Ascending aorta (tissue), 2 donors: ENCODE results near the gene SLC25A33. TPM values are rescaled to one million over a fixed set of nuclear protein-coding genes. Genes with fewer than 3 reads are reported as not detected.
A peak's percentile ranks its signal among the peaks of the same experiment; 100 is the strongest.
"Not testable (repeated sequence)": the region's sequence is repeated elsewhere in the genome, so short reads cannot be mapped to it uniquely, and the experiment has no call there.

Experiments
- DNase-seq, 2 donors: peaks; one replicate each; pipeline ENCODE4 v3.0.0-alpha.2; 2019; ENCODE audit warnings: low spot score in 2 of 2
- H3K27ac ChIP-seq, 2 donors: fragments of 200-600 bp; sonication (generic); one replicate each; pipeline ENCODE4 v1.5.1; 2016 to 2017; ENCODE audit warnings: mild to moderate bottlenecking in 1 of 2
- H3K27me3 ChIP-seq: fragments of 200-600 bp; sonication (generic); one replicate; pipeline ENCODE4 v1.5.1; 2017
- H3K36me3 ChIP-seq, 2 donors: fragments of 200-600 bp; sonication (generic); one replicate each; pipeline ENCODE4 v1.5.1; 2016
- H3K4me1 ChIP-seq, 2 donors: fragments of 200-600 bp; sonication (generic); one replicate each; pipeline ENCODE4 v1.5.1; 2016 to 2017; ENCODE audit warnings: mild to moderate bottlenecking in 1 of 2
- H3K4me3 ChIP-seq, 2 donors: fragments of 200-600 bp; sonication (generic); one replicate each; pipeline ENCODE4 v1.5.1; 2016 to 2017; ENCODE audit warnings: mild to moderate bottlenecking in 1 of 2
- H3K9me3 ChIP-seq, 2 donors: fragments of 200-600 bp; sonication (generic); one replicate each; pipeline ENCODE4 v1.5.1; 2016
- intact Hi-C: fragments of 100-400 bp; cut with DNase I; formaldehyde crosslinking; loops from one replicate; pipeline ENCODE4 v1.15.1; 2023
- total RNA-seq: library from RNA; depleted of rRNA; stranded (reverse); fragments of >200 nt; gene quantifications from one replicate; pipeline ENCODE4 v1.1.0, GENCODE V29; 2016
- TF ChIP-seq, protein P1 (sequence below), 3 experiments: fragments of 200-600 bp in 2 of 3; fragments of 450-650 bp in 1 of 3; sonication (generic) in 2 of 3; IDR thresholded peaks; one replicate each; pipeline ENCODE4 v1.5.1; 2016 to 2019; ENCODE audit warnings: antibody characterized with exemption in 3 of 3, mild to moderate bottlenecking in 1 of 3, moderate library complexity in 1 of 3

Gene SLC25A33
- total RNA-seq, 1 donor from 2014 or later = 0.11 TPM

DNA sequence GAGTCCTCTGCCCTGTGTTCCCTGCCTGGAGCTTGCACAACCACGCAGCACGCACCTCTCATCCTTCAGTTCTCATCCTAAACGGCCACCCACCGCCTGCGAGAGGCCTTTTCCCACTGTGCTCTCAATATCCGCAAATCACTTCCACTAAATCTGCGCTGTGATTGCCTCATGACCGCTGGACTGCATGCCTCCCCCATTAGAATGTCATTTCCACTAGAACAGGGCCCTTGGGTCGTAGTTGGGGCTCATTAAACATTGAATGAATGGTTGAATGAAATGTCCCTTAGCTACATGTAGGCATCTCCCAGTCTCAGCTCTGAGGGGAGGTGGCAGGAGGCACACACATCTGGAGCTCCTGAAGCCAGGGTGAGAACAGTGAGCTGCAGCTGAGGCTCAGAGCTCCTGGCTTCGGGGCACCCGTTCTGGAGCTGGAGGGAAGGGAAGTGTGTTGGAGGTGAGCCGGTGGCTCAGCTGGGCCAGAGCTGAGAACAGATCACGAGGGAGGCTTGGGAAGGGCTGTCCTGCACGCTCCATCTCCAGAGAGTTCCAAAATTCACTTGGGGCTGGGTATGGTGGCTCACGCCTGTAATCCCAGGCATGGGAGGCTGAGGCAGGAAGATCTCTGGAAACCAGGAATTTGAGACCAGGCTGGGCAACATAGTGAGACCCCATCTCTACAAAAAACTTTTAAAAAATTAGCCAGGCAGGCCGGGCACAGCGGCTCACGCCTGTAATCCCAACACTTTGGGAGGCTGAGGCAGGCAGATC, 79.8 kb downstream of the SLC25A33 start:
- Histone ChIP-seq H3K27me3 (no peaks in the 10 kb centered on the region), H3K4me1 (no peaks in the 10 kb centered on the region), H3K4me3 (no peak overlapping the region), H3K27ac (no peak overlapping the region), H3K36me3 (no peaks in the 10 kb centered on the region), H3K9me3 (no peaks in the 10 kb centered on the region)
- TF ChIP-seq, protein P1, sequence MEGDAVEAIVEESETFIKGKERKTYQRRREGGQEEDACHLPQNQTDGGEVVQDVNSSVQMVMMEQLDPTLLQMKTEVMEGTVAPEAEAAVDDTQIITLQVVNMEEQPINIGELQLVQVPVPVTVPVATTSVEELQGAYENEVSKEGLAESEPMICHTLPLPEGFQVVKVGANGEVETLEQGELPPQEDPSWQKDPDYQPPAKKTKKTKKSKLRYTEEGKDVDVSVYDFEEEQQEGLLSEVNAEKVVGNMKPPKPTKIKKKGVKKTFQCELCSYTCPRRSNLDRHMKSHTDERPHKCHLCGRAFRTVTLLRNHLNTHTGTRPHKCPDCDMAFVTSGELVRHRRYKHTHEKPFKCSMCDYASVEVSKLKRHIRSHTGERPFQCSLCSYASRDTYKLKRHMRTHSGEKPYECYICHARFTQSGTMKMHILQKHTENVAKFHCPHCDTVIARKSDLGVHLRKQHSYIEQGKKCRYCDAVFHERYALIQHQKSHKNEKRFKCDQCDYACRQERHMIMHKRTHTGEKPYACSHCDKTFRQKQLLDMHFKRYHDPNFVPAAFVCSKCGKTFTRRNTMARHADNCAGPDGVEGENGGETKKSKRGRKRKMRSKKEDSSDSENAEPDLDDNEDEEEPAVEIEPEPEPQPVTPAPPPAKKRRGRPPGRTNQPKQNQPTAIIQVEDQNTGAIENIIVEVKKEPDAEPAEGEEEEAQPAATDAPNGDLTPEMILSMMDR (IDR thresholded peaks at IDR 0.05) = no peak
- intact Hi-C loops = no loop called here
- no peak for DNase-seq

DNA sequence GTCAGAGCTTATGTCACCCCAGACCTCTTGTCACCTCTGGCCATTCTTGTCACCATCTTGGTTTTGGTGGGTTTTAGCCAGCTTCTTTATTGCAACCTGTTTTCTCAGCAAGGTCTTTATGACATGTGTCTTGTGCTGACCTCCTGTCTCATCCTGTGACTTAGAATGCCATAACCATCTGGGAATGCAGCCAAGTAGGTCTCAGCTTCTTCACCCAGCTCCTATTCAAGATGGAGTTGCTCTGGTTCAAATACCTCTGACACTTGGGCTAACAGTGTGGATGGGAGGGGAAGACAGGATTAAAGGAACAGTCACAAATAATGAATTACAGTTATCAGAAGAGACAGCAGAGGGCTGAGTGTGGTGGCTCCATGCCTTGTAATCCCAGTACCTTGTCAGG, 81.8 kb downstream of the SLC25A33 start:
- no peak overlapping the region for H3K27ac ChIP-seq
- H3K27me3 ChIP-seq = no peaks in the 10 kb centered on the region

DNA sequence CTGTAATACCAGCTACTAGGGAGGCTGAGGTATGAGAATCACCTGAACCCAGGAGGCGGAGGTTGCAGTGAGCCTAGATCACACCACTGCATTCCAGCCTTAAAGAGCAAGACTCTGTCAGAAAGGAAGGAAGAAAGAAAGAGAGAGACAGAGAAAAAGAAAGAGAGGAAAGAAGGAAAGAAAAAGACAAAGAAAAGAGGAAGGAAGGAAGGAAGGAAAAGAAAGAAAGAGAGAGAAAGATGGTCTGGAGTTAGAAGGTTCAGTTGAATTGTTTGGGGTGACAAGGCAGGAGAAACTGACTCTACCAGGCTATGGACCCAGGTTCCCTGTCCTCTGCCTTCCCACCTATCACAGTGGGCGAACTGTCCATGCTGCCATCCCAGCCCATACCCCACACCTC, 84.8 kb downstream of the SLC25A33 start:
- no peak overlapping the region for H3K27ac ChIP-seq
- H3K36me3 ChIP-seq = no peaks in the 10 kb centered on the region
- no peaks in the 10 kb centered on the region for H3K9me3 ChIP-seq
- intact Hi-C loops = no loop called here
- H3K4me1 ChIP-seq = no peaks in the 10 kb centered on the region
- H3K27me3 ChIP-seq = no peaks in the 10 kb centered on the region
- DNase-seq = no peak
- no peak overlapping the region for H3K4me3 ChIP-seq
- TF ChIP-seq, protein P1 (IDR thresholded peaks at IDR 0.05) = no peak

More for the DNA sequence above, 81.8 kb downstream of the SLC25A33 start:
- Histone ChIP-seq H3K4me3 (no peak overlapping the region), H3K4me1 (no peaks in the 10 kb centered on the region), H3K9me3 (no peaks in the 10 kb centered on the region), H3K36me3 (no peaks in the 10 kb centered on the region)
- no peak for DNase-seq
- intact Hi-C loops = no loop called here
- TF ChIP-seq, protein P1 (IDR thresholded peaks at IDR 0.05) = no peak

DNA sequence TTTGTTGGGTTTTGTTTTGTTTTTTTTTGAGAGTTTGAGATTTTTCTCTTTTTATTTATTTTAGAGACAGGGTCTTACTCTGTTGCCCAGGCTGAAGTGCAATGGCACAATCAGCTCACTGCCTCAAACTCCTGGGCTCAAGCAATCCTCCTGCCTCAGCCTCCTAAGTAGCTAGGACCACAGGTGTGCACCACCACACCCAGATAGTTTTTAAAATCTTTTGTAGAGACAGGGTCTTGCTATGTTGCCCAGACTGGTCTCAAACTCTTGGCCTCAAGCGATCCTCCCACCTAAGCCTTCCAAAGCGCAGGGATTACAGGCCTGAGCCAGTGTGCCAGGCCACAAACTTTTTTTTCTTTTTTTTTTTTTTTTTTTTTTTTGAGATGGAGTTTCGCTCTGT, 85.8 kb downstream of the SLC25A33 start:
- DNase-seq, H3K9me3 ChIP-seq, H3K36me3 ChIP-seq, H3K4me1 ChIP-seq, H3K4me3 ChIP-seq, H3K27ac ChIP-seq, H3K27me3 ChIP-seq: not testable (repeated sequence)
- intact Hi-C loops = loop anchor here (5.0 kb wide), 1 partner anchor 62 kb away; no protein-coding TSS in a partner anchor

DNA sequence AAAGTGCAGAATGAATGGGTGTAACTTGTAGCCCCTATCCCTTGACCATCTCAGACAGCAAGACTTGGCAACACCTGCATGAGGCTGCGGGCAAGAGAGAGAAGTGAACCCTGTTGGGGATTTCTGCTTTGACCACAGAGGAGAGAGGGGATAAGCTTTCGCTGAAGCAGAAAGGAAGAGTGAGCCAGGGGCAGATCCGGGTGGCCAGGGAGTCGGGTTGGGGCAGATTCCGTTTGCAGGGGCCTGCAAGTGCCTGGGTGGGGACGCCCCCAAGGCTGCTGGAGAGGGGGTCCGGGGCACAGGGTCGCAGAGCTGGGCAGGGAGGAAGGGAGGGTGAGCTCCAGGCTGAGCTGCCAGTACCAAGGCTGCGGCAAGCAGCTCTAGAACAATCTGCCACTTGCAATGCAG, 86.9 kb downstream of the SLC25A33 start:
- intact Hi-C loops = loop anchor here (5.0 kb wide), 1 partner anchor 61 kb away; no protein-coding TSS in a partner anchor
- DNase-seq = no peak
- Histone ChIP-seq H3K27me3 (no peaks in the 10 kb centered on the region), H3K9me3 (no peaks in the 10 kb centered on the region), H3K36me3 (no peaks in the 10 kb centered on the region), H3K4me1 (no peaks in the 10 kb centered on the region), H3K27ac (no peak overlapping the region), H3K4me3 (peak overlapping the region in 1 of 2 donors; percentile 53)
- TF ChIP-seq, protein P1 (IDR thresholded peaks at IDR 0.05) = no peak

DNA sequence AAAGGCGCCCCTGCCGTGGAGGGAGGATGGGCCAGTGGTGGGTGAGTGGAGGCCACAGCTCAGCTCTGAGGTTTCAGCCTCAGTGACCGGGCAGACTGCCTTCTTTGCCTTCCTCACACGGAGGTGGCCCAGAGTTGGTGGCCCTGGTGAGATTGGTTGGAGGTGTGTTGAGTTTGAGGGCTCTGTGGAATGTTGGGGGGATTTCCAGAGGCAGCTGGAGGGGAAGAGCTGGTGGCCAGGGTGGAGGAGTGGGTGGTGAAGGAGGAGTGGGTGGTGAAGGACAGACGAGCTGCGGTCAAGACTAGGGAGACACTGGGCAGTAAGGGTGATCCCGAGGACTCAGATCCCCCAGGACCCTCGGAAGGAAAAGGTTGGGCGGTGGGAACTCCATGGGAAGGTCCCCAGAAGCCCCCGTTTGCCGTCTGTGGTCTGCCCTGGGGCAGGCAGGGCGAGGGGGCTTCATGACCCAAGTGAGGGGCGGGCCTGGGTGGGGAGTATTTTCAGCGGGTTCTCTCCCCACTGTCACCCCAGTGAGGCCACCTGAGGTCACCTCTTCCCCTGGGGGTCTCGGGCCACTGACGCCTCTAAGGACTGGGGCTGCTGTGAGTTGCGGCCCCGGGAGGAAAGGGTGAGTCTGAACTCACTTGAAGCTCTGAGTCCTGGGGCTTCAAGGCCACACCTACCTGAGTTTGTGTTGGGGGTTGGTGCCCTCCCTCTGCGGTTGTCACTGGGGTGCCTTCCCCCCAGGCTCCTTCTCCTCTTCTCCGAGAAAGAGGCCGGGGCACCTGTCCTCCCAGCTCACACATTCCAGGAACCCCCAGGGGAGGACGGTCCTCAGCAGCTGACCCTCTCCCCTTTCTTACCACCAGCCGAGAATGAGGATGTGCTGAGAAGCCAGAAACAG, 89.5 kb downstream of the SLC25A33 start:
- Histone ChIP-seq H3K9me3 (no peaks in the 10 kb centered on the region), H3K4me1 (no peaks in the 10 kb centered on the region), H3K27ac (no peak overlapping the region), H3K27me3 (no peaks in the 10 kb centered on the region), H3K36me3 (no peaks in the 10 kb centered on the region), H3K4me3 (no peak overlapping the region)
- intact Hi-C loops = loop anchor here (5.0 kb wide), 1 partner anchor 59 kb away; no protein-coding TSS in a partner anchor
- DNase-seq = no peak
- TF ChIP-seq, protein P1 (IDR thresholded peaks at IDR 0.05) = no peak
